MM.1S (cell line): ENCODE measurements around the gene HACL1.
A peak's percentile ranks its signal among the peaks of the same experiment; 100 is the strongest.

Source experiments
- EZH2 ChIP-seq: fragments of 300-600 bp; sonication (generic); optimal IDR thresholded peaks from 2 replicates; pipeline ENCODE3; 2017; ENCODE audit warnings: low read depth, mild to moderate bottlenecking, antibody characterized with exemption, low read length, mixed read lengths
- EZH2phosphoT487 ChIP-seq: fragments of 300-600 bp; sonication (generic); IDR thresholded peaks from 2 replicates; pipeline ENCODE4 v1.6.1; 2018; ENCODE audit warnings: antibody characterized with exemption, low read length
- TF ChIP-seq, protein P1 (sequence below): fragments of 300-600 bp; sonication (generic); IDR thresholded peaks from 2 replicates; pipeline ENCODE4 v1.5.1; 2016; ENCODE audit warnings: antibody characterized with exemption, low read length, mixed read lengths

DNA sequence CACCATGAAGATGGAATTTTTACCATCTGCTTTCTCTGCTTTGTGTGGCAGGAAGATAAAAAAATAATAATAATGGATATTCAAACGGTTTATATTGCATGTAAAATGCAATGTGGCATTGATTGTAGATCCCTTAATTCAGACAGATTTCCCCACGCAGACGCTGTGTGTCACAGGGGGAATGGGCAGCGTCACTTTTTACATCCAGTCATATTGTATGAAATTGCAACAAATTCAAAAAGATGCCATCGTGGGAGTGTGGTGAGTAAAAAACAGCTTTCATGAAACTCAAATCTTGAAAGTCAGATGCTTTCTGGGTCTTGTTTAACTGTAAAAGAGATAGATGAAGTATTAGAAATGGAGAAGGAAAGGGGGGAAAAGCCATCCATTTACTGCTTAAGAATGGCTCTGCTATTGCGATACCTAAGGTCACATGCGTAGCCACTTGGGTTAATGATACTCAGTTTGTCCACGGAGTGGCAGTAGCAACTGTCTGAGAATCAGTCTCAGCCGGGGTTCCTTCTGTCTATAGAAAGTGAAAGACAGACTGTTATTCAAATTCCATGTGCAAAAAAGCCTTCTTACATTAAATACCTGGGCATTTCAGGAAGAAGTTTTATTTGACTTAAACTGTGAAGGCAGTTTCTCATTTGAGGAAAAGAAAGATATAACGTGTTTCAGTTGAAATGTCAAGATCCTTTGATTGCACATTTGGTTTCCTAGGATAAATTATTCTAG lies 28.7 kb upstream of the HACL1 start:
- TF ChIP-seq, protein P1, sequence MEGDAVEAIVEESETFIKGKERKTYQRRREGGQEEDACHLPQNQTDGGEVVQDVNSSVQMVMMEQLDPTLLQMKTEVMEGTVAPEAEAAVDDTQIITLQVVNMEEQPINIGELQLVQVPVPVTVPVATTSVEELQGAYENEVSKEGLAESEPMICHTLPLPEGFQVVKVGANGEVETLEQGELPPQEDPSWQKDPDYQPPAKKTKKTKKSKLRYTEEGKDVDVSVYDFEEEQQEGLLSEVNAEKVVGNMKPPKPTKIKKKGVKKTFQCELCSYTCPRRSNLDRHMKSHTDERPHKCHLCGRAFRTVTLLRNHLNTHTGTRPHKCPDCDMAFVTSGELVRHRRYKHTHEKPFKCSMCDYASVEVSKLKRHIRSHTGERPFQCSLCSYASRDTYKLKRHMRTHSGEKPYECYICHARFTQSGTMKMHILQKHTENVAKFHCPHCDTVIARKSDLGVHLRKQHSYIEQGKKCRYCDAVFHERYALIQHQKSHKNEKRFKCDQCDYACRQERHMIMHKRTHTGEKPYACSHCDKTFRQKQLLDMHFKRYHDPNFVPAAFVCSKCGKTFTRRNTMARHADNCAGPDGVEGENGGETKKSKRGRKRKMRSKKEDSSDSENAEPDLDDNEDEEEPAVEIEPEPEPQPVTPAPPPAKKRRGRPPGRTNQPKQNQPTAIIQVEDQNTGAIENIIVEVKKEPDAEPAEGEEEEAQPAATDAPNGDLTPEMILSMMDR: peak; percentile 83
- TF ChIP-seq EZH2: no peak
- no peak for TF ChIP-seq EZH2phosphoT487
